Panc1 (cell line): ENCODE data around the gene SH3BP5L. TPM values are rescaled to one million over a fixed set of nuclear protein-coding genes. Genes with fewer than 3 reads are reported as not detected.

Experiments
- ATAC-seq: fragments of 200-7000 bp; cut with Tn5 transposase; 2 replicates; pipeline ENCODE4 v1.9.1; 2020; ENCODE audit warnings: mild to moderate bottlenecking, moderate library complexity
- BruUV-seq: library from RNA; stranded (reverse); fragments of 400-500 nt; replicated peaks from 2 replicates; lab custom pipeline; 2021; lab: Mats Ljungman, UMichigan
- CTCF ChIA-PET: fragments of 300-600 bp; sonication (Branson Sonifier 250); formaldehyde crosslinking; loops from one replicate; lab custom pipeline; 2022; ENCODE audit warnings: antibody characterized with exemption; lab: Charles Lee
- POLR2A ChIA-PET: fragments of 300-600 bp; sonication (Branson Sonifier 250); formaldehyde crosslinking; loops from one replicate; lab custom pipeline; 2022; ENCODE audit warnings: antibody characterized with exemption; lab: Charles Lee
- DNase-seq: peaks from one replicate; pipeline ENCODE4 v3.0.0-alpha.2; 2010; ENCODE audit warnings: low read depth, low spot score
- H3K27ac ChIP-seq: 2 replicates; pipeline ENCODE4 v1.5.1; 2011; ENCODE audit warnings: mild to moderate bottlenecking, low read length, inconsistent platforms
- H3K27me3 ChIP-seq: fragments of 200-500 bp; sonication (Bioruptor generic); 2 replicates; pipeline ENCODE4 v1.6.0; 2014; ENCODE audit warnings: low read length, inconsistent platforms; ENCODE audit not compliant: control insufficient read depth, insufficient read depth
- H3K36me3 ChIP-seq: fragments of 200-500 bp; sonication (Bioruptor generic); 2 replicates; pipeline ENCODE4 v1.5.1; 2014; ENCODE audit warnings: inconsistent platforms, mild to moderate bottlenecking, low read length, moderate library complexity; ENCODE audit not compliant: control insufficient read depth, insufficient read depth
- H3K4me1 ChIP-seq: 2 replicates; pipeline ENCODE4 v1.5.1; 2011; ENCODE audit warnings: inconsistent platforms, mild to moderate bottlenecking, low read length, moderate library complexity; ENCODE audit not compliant: control insufficient read depth, insufficient read depth
- H3K4me3 ChIP-seq, 2 experiments: 2 replicates each; pipeline ENCODE4 v1.5.1; 2011 to 2012; ENCODE audit warnings: low read depth in 2 of 2, low read length in 2 of 2, mild to moderate bottlenecking in 2 of 2, inconsistent platforms in 1 of 2, moderate library complexity in 1 of 2
- H3K9me3 ChIP-seq: fragments of 200-500 bp; sonication (Bioruptor generic); 2 replicates; pipeline ENCODE4 v1.5.1; 2014; ENCODE audit warnings: low read depth, mild to moderate bottlenecking, inconsistent platforms, low read length, moderate library complexity; ENCODE audit not compliant: control insufficient read depth, insufficient read depth
- POLR2AphosphoS5 ChIP-seq: IDR thresholded peaks from 2 replicates; pipeline ENCODE4 v1.6.1; 2012; ENCODE audit warnings: mild to moderate bottlenecking, low read depth, low read length, moderate library complexity
- SIN3A ChIP-seq: IDR thresholded peaks from 2 replicates; pipeline ENCODE4 v1.6.1; 2012; ENCODE audit warnings: low read depth, mild to moderate bottlenecking, low read length, moderate library complexity, borderline replicate concordance; ENCODE audit not compliant: insufficient read depth
- in situ Hi-C: cut with HindIII; loops from 2 replicates; pipeline ENCODE4 v1.10.0; 2016; ENCODE audit warnings: low sequenced_read_pairs, low pct_unique_long_range_greater_than_20kb
- intact Hi-C: fragments of 100-400 bp; cut with micrococcal nuclease; formaldehyde crosslinking; loops from one replicate; pipeline ENCODE4 v1.10.0; 2022; ENCODE audit not compliant: unreplicated experiment
- total RNA-seq: library from RNA; stranded (reverse); gene quantifications from one replicate; pipeline ENCODE4 v1.2.1, GENCODE V29; 2021; ENCODE audit not compliant: unreplicated experiment
- TF ChIP-seq, protein P1 (sequence below): fragments of 450-650 bp; IDR thresholded peaks from 2 replicates; pipeline ENCODE4 v1.5.1; 2017; ENCODE audit warnings: mild to moderate bottlenecking
- TF ChIP-seq, protein P2 (sequence below), 2 experiments: IDR thresholded peaks; 2 replicates each; pipeline ENCODE4 v1.6.1; 2011 to 2012; ENCODE audit warnings: low read depth in 2 of 2, control low read depth in 1 of 2, low read length in 1 of 2, mild to moderate bottlenecking in 1 of 2, moderate library complexity in 1 of 2; ENCODE audit not compliant: insufficient read depth in 1 of 2

SH3BP5L gene
- total RNA-seq, 1 experiment from 2014 or later = 23.9 TPM

DNA sequence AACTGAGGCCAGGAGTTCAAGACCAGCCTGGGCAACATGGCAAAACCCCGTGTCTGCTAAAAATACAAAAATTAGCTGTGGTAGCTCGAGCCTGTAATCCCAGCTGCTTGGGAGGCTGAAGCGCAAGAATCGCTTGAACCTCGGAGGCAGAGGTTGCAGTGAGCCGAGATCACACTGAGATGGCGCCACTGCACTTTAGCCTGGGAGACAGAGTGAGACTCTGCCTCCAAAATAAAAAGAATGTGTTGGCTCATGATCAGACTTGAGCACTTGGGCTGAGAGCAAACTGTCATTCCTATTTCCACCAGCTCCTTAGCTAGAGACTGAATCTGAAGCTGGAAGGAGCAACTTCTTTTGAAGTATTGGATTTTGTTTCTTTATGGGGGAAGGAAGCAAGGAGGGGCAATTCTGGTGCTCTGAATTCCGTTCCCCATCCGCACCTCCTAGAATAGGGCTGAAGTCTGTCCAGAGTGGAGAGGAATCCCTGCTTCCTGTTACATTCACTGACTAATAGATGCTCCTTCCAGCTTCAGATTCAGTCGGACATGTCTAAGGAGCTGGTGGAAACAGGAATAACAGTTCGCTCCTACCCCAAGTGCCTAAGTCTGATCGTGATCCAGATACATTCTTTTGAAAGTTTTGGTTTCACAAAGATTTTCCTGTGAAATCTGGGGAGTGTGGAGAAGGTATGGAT lies 16.1 kb upstream of the SH3BP5L start:
- TF ChIP-seq SIN3A = no peak
- TF ChIP-seq, protein P1, sequence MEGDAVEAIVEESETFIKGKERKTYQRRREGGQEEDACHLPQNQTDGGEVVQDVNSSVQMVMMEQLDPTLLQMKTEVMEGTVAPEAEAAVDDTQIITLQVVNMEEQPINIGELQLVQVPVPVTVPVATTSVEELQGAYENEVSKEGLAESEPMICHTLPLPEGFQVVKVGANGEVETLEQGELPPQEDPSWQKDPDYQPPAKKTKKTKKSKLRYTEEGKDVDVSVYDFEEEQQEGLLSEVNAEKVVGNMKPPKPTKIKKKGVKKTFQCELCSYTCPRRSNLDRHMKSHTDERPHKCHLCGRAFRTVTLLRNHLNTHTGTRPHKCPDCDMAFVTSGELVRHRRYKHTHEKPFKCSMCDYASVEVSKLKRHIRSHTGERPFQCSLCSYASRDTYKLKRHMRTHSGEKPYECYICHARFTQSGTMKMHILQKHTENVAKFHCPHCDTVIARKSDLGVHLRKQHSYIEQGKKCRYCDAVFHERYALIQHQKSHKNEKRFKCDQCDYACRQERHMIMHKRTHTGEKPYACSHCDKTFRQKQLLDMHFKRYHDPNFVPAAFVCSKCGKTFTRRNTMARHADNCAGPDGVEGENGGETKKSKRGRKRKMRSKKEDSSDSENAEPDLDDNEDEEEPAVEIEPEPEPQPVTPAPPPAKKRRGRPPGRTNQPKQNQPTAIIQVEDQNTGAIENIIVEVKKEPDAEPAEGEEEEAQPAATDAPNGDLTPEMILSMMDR = peak; percentile 79
- Histone ChIP-seq H3K27me3 (no peaks in the 10 kb centered on the region), H3K9me3 (no peaks in the 10 kb centered on the region), H3K4me1 (peaks cover 4% of the 10 kb centered on the region; the same call in 1 of the 2 replicates), H3K27ac (no peak overlapping the region), H3K4me3 (no peak overlapping the region), H3K36me3 (peaks cover 5% of the 10 kb centered on the region; the same call in 1 of the 2 replicates)
- POLR2A ChIA-PET = no interaction called here
- CTCF ChIA-PET = no interaction called here
- intact Hi-C loops (no loop called here), in situ Hi-C loops (no loop called here)
- BruUV-seq = no TSS peak
- DNase-seq = no peak
- ATAC-seq = no peak

DNA sequence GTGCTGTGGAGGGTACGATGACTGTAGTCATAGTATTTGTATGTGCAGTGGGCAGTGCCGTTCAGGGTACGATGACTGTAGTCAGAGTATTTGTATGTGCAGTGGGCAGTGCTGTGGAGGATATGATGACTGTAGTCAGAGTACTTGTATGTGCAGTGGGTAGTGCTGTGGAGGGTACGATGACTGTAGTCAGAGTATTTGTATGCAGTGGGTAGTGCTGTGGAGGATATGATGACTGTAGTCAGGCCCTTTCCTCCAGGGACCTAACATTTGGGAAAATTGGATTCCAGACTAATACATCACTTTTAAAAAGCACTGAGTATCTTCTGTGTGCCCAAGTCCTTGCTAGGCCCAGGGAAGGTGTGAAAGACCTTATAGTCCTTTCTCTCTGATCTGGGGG lies 15.2 kb upstream of the SH3BP5L start:
- H3K4me3 ChIP-seq = no peak overlapping the region
- TF ChIP-seq, protein P1 = no peak
- TF ChIP-seq, protein P2, sequence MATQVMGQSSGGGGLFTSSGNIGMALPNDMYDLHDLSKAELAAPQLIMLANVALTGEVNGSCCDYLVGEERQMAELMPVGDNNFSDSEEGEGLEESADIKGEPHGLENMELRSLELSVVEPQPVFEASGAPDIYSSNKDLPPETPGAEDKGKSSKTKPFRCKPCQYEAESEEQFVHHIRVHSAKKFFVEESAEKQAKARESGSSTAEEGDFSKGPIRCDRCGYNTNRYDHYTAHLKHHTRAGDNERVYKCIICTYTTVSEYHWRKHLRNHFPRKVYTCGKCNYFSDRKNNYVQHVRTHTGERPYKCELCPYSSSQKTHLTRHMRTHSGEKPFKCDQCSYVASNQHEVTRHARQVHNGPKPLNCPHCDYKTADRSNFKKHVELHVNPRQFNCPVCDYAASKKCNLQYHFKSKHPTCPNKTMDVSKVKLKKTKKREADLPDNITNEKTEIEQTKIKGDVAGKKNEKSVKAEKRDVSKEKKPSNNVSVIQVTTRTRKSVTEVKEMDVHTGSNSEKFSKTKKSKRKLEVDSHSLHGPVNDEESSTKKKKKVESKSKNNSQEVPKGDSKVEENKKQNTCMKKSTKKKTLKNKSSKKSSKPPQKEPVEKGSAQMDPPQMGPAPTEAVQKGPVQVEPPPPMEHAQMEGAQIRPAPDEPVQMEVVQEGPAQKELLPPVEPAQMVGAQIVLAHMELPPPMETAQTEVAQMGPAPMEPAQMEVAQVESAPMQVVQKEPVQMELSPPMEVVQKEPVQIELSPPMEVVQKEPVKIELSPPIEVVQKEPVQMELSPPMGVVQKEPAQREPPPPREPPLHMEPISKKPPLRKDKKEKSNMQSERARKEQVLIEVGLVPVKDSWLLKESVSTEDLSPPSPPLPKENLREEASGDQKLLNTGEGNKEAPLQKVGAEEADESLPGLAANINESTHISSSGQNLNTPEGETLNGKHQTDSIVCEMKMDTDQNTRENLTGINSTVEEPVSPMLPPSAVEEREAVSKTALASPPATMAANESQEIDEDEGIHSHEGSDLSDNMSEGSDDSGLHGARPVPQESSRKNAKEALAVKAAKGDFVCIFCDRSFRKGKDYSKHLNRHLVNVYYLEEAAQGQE (IDR thresholded peaks at IDR 0.05; ENCODE audit: insufficient read depth in 1 of 2, low read depth in 2 of 2, low read length in 1 of 2) = no peak
- TF ChIP-seq POLR2AphosphoS5 = no peak
- H3K4me1 ChIP-seq = peaks cover 4% of the 10 kb centered on the region; the same call in 1 of the 2 replicates
- intact Hi-C loops (no loop called here), in situ Hi-C loops (no loop called here)
- H3K9me3 ChIP-seq = no peaks in the 10 kb centered on the region
- ATAC-seq = no peak
- CTCF ChIA-PET = no interaction called here
- POLR2A ChIA-PET = no interaction called here
- H3K27ac ChIP-seq = no peak overlapping the region
- H3K36me3 ChIP-seq = peaks cover under 1% of the 10 kb centered on the region; the same call in 1 of the 2 replicates
- BruUV-seq = no TSS peak
- H3K27me3 ChIP-seq = peaks cover 2% of the 10 kb centered on the region; the same call in 1 of the 2 replicates
- no peak for DNase-seq
